A549 treated with AZD9567 at 1 μM for 4 hours (cell line): ENCODE results near the gene MUSK. TPM values are rescaled to one million over a fixed set of nuclear protein-coding genes. Genes with fewer than 3 reads are reported as not detected.

Experiments
- total RNA-seq: library from RNA; stranded (reverse); fragments of 200-300 nt; extraction: Qiagen RNA extraction; gene quantifications from 5 replicates; pipeline ENCODE4 v1.2.3, GENCODE V29; 2022; ENCODE audit not compliant: insufficient read depth

Gene MUSK
- total RNA-seq, result not detected in 5 replicates

GRCh38 chr9:110668570-110669167, at the start of gene MUSK:
MUSK (plus strand) TSS chr9:110668791; CDS start chr9:110668905, 114 bp downstream.

Other genes with a start within 250 kb of the MUSK start
- gene SVEP1, start 89.0 kb upstream of the MUSK start, total RNA-seq, result 1.3 to 1.8 TPM (median 1.6 TPM) in 5 replicates